Duodenal mucosa (tissue), 2 donors: ENCODE measurements around the gene NBAS.

Experiments used
- H3K27ac ChIP-seq: one replicate; pipeline ENCODE4 v1.7.0; 2013; ENCODE audit warnings: low read depth, low read length
- H3K27me3 ChIP-seq, 2 donors: one replicate each; pipeline ENCODE4 v1.7.0; 2013; ENCODE audit warnings: low read length in 2 of 2, control low read depth in 1 of 2; ENCODE audit not compliant: insufficient read depth in 2 of 2, control insufficient read depth in 1 of 2
- H3K36me3 ChIP-seq, 2 donors: one replicate each; pipeline ENCODE4 v1.7.0; 2013; ENCODE audit warnings: low read length in 2 of 2, control low read depth in 1 of 2; ENCODE audit not compliant: insufficient read depth in 2 of 2, control insufficient read depth in 1 of 2
- H3K4me1 ChIP-seq, 2 donors: one replicate each; pipeline ENCODE4 v1.7.0; 2013; ENCODE audit warnings: low read length in 2 of 2, control low read depth in 1 of 2; ENCODE audit not compliant: insufficient read depth in 2 of 2, control insufficient read depth in 1 of 2
- H3K4me3 ChIP-seq, 2 donors: one replicate each; pipeline ENCODE4 v1.7.0; 2013; ENCODE audit warnings: low read length in 2 of 2, low read depth in 1 of 2
- H3K9ac ChIP-seq, 2 donors: one replicate each; pipeline ENCODE4 v1.7.0; 2013; ENCODE audit warnings: low read length in 2 of 2, low read depth in 1 of 2
- H3K9me3 ChIP-seq, 2 donors: one replicate each; pipeline ENCODE4 v1.7.0; 2013; ENCODE audit warnings: low read length in 2 of 2, control low read depth in 1 of 2; ENCODE audit not compliant: control insufficient read depth in 1 of 2

Gene NBAS

GRCh38 chr2:15602393-15602792 lies 41.3 kb upstream of the NBAS start:
- no peaks in the 10 kb centered on the region for H3K4me1 ChIP-seq
- peaks cover 51 to 90% of the 10 kb centered on the region in 2 donors for H3K36me3 ChIP-seq
- no peaks in the 10 kb centered on the region for H3K9me3 ChIP-seq
- H3K27me3 ChIP-seq: no peaks in the 10 kb centered on the region
- H3K27ac ChIP-seq: no peak overlapping the region
- no peak overlapping the region for H3K4me3 ChIP-seq
- H3K9ac ChIP-seq: no peak overlapping the region

GRCh38 chr2:15601681-15602080 lies 40.5 kb upstream of the NBAS start:
- no peaks in the 10 kb centered on the region for H3K9me3 ChIP-seq
- H3K27me3 ChIP-seq: no peaks in the 10 kb centered on the region
- H3K36me3 ChIP-seq: peaks cover 56 to 90% of the 10 kb centered on the region in 2 donors
- no peaks in the 10 kb centered on the region for H3K4me1 ChIP-seq
- no peak overlapping the region for H3K27ac ChIP-seq
- no peak overlapping the region for H3K9ac ChIP-seq
- H3K4me3 ChIP-seq: no peak overlapping the region

- Histone ChIP-seq H3K27me3 (no peaks in the 10 kb centered on the region), H3K4me1 (no peaks in the 10 kb centered on the region), H3K36me3 (peaks cover 59 to 88% of the 10 kb centered on the region in 2 donors), H3K27ac (no peak overlapping the region), H3K9ac (no peak overlapping the region), H3K4me3 (no peak overlapping the region), H3K9me3 (no peaks in the 10 kb centered on the region)
These were observed 38.9 kb upstream of the NBAS start for GRCh38 chr2:15599994-15600393.

GRCh38 chr2:15596968-15597367 lies 35.8 kb upstream of the NBAS start:
- no peaks in the 10 kb centered on the region for H3K27me3 ChIP-seq
- H3K27ac ChIP-seq: no peak overlapping the region
- peaks cover 38 to 62% of the 10 kb centered on the region in 2 donors for H3K36me3 ChIP-seq
- H3K9ac ChIP-seq: no peak overlapping the region
- H3K4me1 ChIP-seq: peaks cover 0 to 13% of the 10 kb centered on the region in 2 donors
- H3K9me3 ChIP-seq: no peaks in the 10 kb centered on the region
- no peak overlapping the region for H3K4me3 ChIP-seq

- no peak overlapping the region for H3K9ac ChIP-seq
- no peaks in the 10 kb centered on the region for H3K9me3 ChIP-seq
- H3K27me3 ChIP-seq: no peaks in the 10 kb centered on the region
- no peak overlapping the region for H3K4me3 ChIP-seq
- peaks cover 0 to 15% of the 10 kb centered on the region in 2 donors for H3K4me1 ChIP-seq
- no peak overlapping the region for H3K27ac ChIP-seq
- peaks cover 33 to 56% of the 10 kb centered on the region in 2 donors for H3K36me3 ChIP-seq
These were observed 35.2 kb upstream of the NBAS start for GRCh38 chr2:15596350-15596749.

GRCh38 chr2:15595936-15596335 lies 34.8 kb upstream of the NBAS start:
- H3K27ac ChIP-seq: no peak overlapping the region
- peaks cover 29 to 52% of the 10 kb centered on the region in 2 donors for H3K36me3 ChIP-seq
- no peak overlapping the region for H3K4me3 ChIP-seq
- H3K9ac ChIP-seq: no peak overlapping the region
- peaks cover 0 to 19% of the 10 kb centered on the region in 2 donors for H3K4me1 ChIP-seq
- no peaks in the 10 kb centered on the region for H3K9me3 ChIP-seq
- no peaks in the 10 kb centered on the region for H3K27me3 ChIP-seq

- H3K27ac ChIP-seq: no peak overlapping the region
- peaks cover 25 to 47% of the 10 kb centered on the region in 2 donors for H3K36me3 ChIP-seq
- no peaks in the 10 kb centered on the region for H3K9me3 ChIP-seq
- H3K4me1 ChIP-seq: peaks cover 0 to 20% of the 10 kb centered on the region in 2 donors
- H3K27me3 ChIP-seq: no peaks in the 10 kb centered on the region
- H3K9ac ChIP-seq: no peak overlapping the region
- no peak overlapping the region for H3K4me3 ChIP-seq
These were observed 34.3 kb upstream of the NBAS start for GRCh38 chr2:15595342-15595905.

GRCh38 chr2:15594291-15595256 lies 33.4 kb upstream of the NBAS start:
- H3K4me3 ChIP-seq: no peak overlapping the region
- H3K36me3 ChIP-seq: peaks cover 17 to 39% of the 10 kb centered on the region in 2 donors
- H3K4me1 ChIP-seq: peaks cover 0 to 20% of the 10 kb centered on the region in 2 donors
- no peak overlapping the region for H3K27ac ChIP-seq
- H3K9ac ChIP-seq: no peak overlapping the region
- H3K9me3 ChIP-seq: no peaks in the 10 kb centered on the region
- no peaks in the 10 kb centered on the region for H3K27me3 ChIP-seq

- H3K9ac ChIP-seq: no peak overlapping the region
- peak overlapping the region in 1 of 2 donors; percentile 89 for H3K4me3 ChIP-seq
- no peaks in the 10 kb centered on the region for H3K27me3 ChIP-seq
- no peaks in the 10 kb centered on the region for H3K9me3 ChIP-seq
- H3K27ac ChIP-seq: no peak overlapping the region
- peaks cover 0 to 20% of the 10 kb centered on the region in 2 donors for H3K4me1 ChIP-seq
- H3K36me3 ChIP-seq: peaks cover 17 to 33% of the 10 kb centered on the region in 2 donors
These were observed 32.2 kb upstream of the NBAS start for GRCh38 chr2:15593327-15593705.
